T47D (cell line): Measurements from ENCODE around the gene UBXN4.

Experiments used
- DNase-seq, 2 experiments: peaks; one replicate each; pipeline versions ENCODE4 v3.0.0 to v3.0.0-alpha.2; 2011 to 2012; ENCODE audit warnings: low read depth in 1 of 2, low spot score in 1 of 2
- JUND ChIP-seq: IDR thresholded peaks from 2 replicates; pipeline ENCODE4 v1.6.1; 2012; ENCODE audit warnings: low read depth
- in situ Hi-C: cut with HindIII; loops from 2 replicates; pipeline ENCODE4 v1.10.0; 2016; ENCODE audit warnings: low sequenced_read_pairs, low pct_unique_long_range_greater_than_20kb

Gene UBXN4

DNA sequence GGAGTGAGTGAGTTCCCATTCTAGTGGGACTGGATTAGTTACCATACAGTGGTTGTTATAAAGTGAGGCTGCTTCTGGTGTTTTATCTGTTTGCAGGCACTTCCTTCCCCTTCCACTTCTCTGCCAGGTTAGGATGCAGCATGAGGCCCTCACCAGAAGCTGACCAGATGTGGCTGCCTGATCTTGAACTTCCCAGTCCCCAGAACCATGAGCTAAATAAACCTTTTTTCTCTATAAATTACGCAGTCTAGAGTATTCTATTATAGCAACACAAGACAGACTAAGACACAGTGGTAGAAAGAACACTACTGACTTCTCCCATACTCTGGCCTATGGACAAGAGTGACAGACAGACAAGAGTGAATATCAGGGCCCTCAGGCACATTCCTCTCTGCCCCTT lies 81.2 kb downstream of the UBXN4 start:
- TF ChIP-seq JUND: no peak
- DNase-seq: no peak
- in situ Hi-C loops: no loop called here

DNA sequence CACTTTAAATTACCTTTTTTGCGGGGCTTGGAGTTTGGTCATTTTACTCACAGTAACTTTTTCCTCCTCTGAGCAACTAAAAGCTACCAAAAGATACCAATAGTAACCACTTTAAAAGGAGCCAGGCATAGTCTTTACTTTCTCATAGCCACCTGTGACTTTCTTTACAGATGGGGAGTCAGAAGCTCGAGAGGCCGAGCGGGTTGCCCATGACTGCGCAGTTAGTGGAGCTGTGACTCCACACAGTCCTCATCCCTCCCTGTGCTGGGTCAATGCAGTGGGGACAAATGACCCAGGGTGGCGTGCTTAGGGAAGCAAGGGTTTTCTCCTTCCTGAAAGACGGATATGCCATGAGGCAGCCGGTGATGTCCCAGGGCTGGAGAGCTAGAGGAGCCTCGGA lies 83.5 kb downstream of the UBXN4 start:
- no peak for TF ChIP-seq JUND
- no peak for DNase-seq
- in situ Hi-C loops: no loop called here

- no peak for DNase-seq
- no peak for TF ChIP-seq JUND
- in situ Hi-C loops: no loop called here
Measured at GRCh38 chr2:135825550-135826176, 84.0 kb downstream of the UBXN4 start.

DNA sequence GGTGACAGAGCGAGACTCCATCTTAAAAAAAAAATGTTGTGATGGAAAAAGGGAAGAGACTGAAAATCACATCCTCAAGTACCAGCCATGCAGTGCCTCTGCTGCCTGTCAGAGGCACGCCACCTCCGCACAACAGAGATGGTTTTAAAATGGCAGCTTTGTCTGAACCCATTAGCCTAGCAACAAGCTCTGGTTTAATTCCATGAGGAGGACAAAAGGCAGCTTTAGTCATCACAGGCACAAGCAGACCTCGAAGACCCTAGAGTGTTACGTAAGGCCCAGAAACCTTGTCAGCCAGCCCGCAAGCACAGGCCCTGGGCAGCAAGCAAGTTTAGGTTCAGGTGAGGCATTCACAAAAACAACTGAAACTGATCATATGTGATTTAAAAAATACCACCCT lies 84.9 kb downstream of the UBXN4 start:
- no peak for DNase-seq
- in situ Hi-C loops: no loop called here
- TF ChIP-seq JUND: no peak

- no peak for DNase-seq
- no peak for TF ChIP-seq JUND
- in situ Hi-C loops: no loop called here
Measured at GRCh38 chr2:135829378-135830135, 87.9 kb downstream of the UBXN4 start.

DNA sequence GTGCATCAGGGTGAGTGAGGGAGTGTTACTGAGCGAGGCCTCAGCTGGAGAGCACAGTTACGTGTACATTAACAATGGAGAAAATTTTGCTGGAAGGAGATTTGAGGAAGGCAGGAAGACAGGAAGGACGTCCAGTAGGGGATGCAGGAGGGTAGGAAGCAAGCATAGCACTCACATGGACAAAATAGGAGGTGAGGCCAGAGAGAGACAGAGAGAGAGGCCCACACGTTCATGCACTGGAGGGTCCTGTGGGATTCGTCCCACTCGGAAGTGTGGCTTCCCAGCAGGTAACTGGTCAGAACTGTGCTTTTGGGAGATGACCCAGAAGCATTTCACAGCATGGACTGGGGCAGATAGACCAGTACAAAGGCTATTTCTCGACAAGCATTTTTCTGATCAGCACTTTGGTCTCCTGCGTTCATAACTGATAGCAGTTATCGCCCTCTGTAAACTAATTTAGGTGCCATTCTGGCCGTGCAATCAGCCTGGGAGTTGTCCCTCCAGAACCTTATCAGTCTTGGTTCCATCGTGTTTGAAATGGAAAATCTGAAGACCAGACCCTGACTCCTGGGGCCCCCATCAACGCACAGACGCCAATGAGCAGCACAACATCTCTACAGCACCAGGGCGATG lies 89.6 kb downstream of the UBXN4 start:
- in situ Hi-C loops: no loop called here
- no peak for DNase-seq
- TF ChIP-seq JUND: no peak

GRCh38 chr2:135832891-135833290 lies 91.2 kb downstream of the UBXN4 start:
- no peak for TF ChIP-seq JUND
- in situ Hi-C loops: no loop called here
- no peak for DNase-seq
